ENCODE results near the gene ZNF585A. TPM values are rescaled to one million over a fixed set of nuclear protein-coding genes. Genes with fewer than 3 reads are reported as not detected.
"Not testable (repeated sequence)": the region's sequence is repeated elsewhere in the genome, so short reads cannot be mapped to it uniquely, and the experiment has no call there.

The ZNF585A gene
- total RNA-seq, 5 donors from 2014 or later (not counting 1 experiment from before 2014, with no cell fraction given): 4.4 to 23.8 (median 14.2) TPM

- Histone ChIP-seq H3K27ac (ENCODE audit: low read length) (no peak overlapping the region), H3K4me3 (ENCODE audit: control insufficient read depth in 1 of 2, extremely low read depth in 1 of 2, low read length in 1 of 2) (no peak overlapping the region), H3K4me1 (ENCODE audit: control insufficient read depth in 1 of 2, extremely low read depth in 1 of 2, insufficient read depth in 2 of 2, low read length in 2 of 2) (no peaks in the 10 kb centered on the region), H3K27me3 (replicated peaks in 1 of 2; ENCODE audit: control insufficient read depth in 2 of 2, extremely low read depth in 1 of 2, insufficient read depth in 2 of 2, low read length in 1 of 2) (no peaks in the 10 kb centered on the region), H3K36me3 (ENCODE audit: control insufficient read depth in 2 of 2, extremely low read depth in 1 of 2, insufficient read depth in 1 of 2, low read length in 1 of 2) (peaks cover 0 to 3% of the 10 kb centered on the region in 2 donors), H3K9me3 (peaks cover 14% of the 10 kb centered on the region)
- H3K9me3 Mint-ChIP-seq: peaks cover 21 to 68% (median 64%) of the 10 kb centered on the region in 3 donors
- H3K4me1 Mint-ChIP-seq: no peaks in the 10 kb centered on the region
- H3K27me3 Mint-ChIP-seq: no peaks in the 10 kb centered on the region
- WGBS (ENCODE audit: insufficient coverage): no CpG with 5 or more reads among the region's 3 CpGs
- DNase-seq (no peak), ATAC-seq (replicated peaks in 1 of 4) (no peak)
- peaks cover 65% of the 10 kb centered on the region for H3K36me3 Mint-ChIP-seq
- no peak overlapping the region for H3K27ac Mint-ChIP-seq
- H3K4me3 Mint-ChIP-seq: no peak overlapping the region
- ChIA-PET CTCF (no interaction called here), POLR2A (no interaction called here)
Measured at GRCh38 chr19:37148214-37148613, 24.3 kb downstream of the ZNF585A start.

- no peaks in the 10 kb centered on the region for H3K4me1 Mint-ChIP-seq
- Histone ChIP-seq H3K4me1 (ENCODE audit: control insufficient read depth in 1 of 2, extremely low read depth in 1 of 2, insufficient read depth in 2 of 2, low read length in 2 of 2) (no peaks in the 10 kb centered on the region), H3K27me3 (replicated peaks in 1 of 2; ENCODE audit: control insufficient read depth in 2 of 2, extremely low read depth in 1 of 2, insufficient read depth in 2 of 2, low read length in 1 of 2) (no peaks in the 10 kb centered on the region), H3K4me3 (ENCODE audit: control insufficient read depth in 1 of 2, extremely low read depth in 1 of 2, low read length in 1 of 2) (no peak overlapping the region), H3K36me3 (ENCODE audit: control insufficient read depth in 2 of 2, extremely low read depth in 1 of 2, insufficient read depth in 1 of 2, low read length in 1 of 2) (no peaks in the 10 kb centered on the region), H3K9me3 (peaks cover 18% of the 10 kb centered on the region), H3K27ac (ENCODE audit: low read length) (no peak overlapping the region)
- peaks cover 43% of the 10 kb centered on the region for H3K36me3 Mint-ChIP-seq
- no peak for DNase-seq
- CTCF ChIA-PET: no interaction called here
- no peak overlapping the region for H3K27ac Mint-ChIP-seq
- 29% methylated on average over 1 of the region's 1 CpG for WGBS (ENCODE audit: insufficient coverage)
- H3K27me3 Mint-ChIP-seq: no peaks in the 10 kb centered on the region
- ATAC-seq (replicated peaks in 1 of 4): no peak
- no peak overlapping the region for H3K4me3 Mint-ChIP-seq
- H3K9me3 Mint-ChIP-seq: peaks cover 36 to 66% (median 55%) of the 10 kb centered on the region in 3 donors
- POLR2A ChIA-PET: interaction anchor here in 1 of 2 donors (0.6 kb wide), 1 partner anchor 26 kb away, joined by 3 read pairs; no protein-coding TSS in a partner anchor
Measured at GRCh38 chr19:37136111-37136510, 36.4 kb downstream of the ZNF585A start.

DNA sequence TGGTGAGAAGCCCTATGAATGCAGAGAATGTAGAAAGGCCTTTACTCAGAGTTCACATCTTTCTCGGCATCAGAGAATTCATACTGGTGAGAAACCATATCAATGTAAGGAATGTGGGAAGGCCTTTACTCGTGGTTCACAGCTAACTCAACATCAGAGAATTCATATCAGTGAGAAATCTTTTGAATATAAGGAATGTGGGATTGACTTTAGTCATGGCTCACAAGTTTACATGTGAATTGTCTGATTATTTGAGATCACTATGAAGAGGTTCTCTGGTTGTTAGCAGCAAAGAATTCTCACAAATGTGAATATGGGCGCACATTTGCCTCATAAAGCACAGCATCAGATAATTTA lies 43.7 kb downstream of the ZNF585A start:
- POLR2A ChIA-PET: no interaction called here
- peaks cover 79% of the 10 kb centered on the region for H3K36me3 Mint-ChIP-seq
- H3K9me3 Mint-ChIP-seq: peaks cover 33 to 74% (median 59%) of the 10 kb centered on the region in 3 donors
- CTCF ChIA-PET: interaction anchor here in 1 of 2 donors (0.6 kb wide), 1 partner anchor 299 kb away, joined by 5 read pairs; no protein-coding TSS in a partner anchor
- H3K4me3 ChIP-seq (ENCODE audit: control insufficient read depth in 1 of 2, extremely low read depth in 1 of 2, low read length in 1 of 2): no peak overlapping the region
- H3K27me3 ChIP-seq (replicated peaks in 1 of 2; ENCODE audit: control insufficient read depth in 2 of 2, extremely low read depth in 1 of 2, insufficient read depth in 2 of 2, low read length in 1 of 2): no peaks in the 10 kb centered on the region
- no peak overlapping the region for H3K4me3 Mint-ChIP-seq
- H3K36me3 ChIP-seq (ENCODE audit: control insufficient read depth in 2 of 2, extremely low read depth in 1 of 2, insufficient read depth in 1 of 2, low read length in 1 of 2): peaks cover 5 to 18% of the 10 kb centered on the region in 2 donors
- H3K4me1 Mint-ChIP-seq: no peaks in the 10 kb centered on the region
- no CpG with 5 or more reads among the region's 3 CpGs for WGBS (ENCODE audit: insufficient coverage)
- ATAC-seq (replicated peaks in 1 of 4) (no peak), DNase-seq (no peak)
- H3K27ac ChIP-seq (ENCODE audit: low read length): no peak overlapping the region
- no peaks in the 10 kb centered on the region for H3K27me3 Mint-ChIP-seq
- H3K9me3 ChIP-seq: peaks cover 59% of the 10 kb centered on the region
- H3K4me1 ChIP-seq (ENCODE audit: control insufficient read depth in 1 of 2, extremely low read depth in 1 of 2, insufficient read depth in 2 of 2, low read length in 2 of 2): no peaks in the 10 kb centered on the region
- H3K27ac Mint-ChIP-seq: no peak overlapping the region

GRCh38 chr19:37127999-37128820 lies 44.3 kb downstream of the ZNF585A start:
- peaks cover 74% of the 10 kb centered on the region for H3K36me3 Mint-ChIP-seq
- no peak overlapping the region for H3K4me3 ChIP-seq (ENCODE audit: control insufficient read depth in 1 of 2, extremely low read depth in 1 of 2, low read length in 1 of 2)
- POLR2A ChIA-PET: no interaction called here

GRCh38 chr19:37122093-37122492 lies 50.4 kb downstream of the ZNF585A start:
- H3K27ac ChIP-seq (ENCODE audit: low read length); H3K27me3 ChIP-seq (replicated peaks in 1 of 2; ENCODE audit: control insufficient read depth in 2 of 2, extremely low read depth in 1 of 2, insufficient read depth in 2 of 2, low read length in 1 of 2); H3K4me3 Mint-ChIP-seq; H3K27ac Mint-ChIP-seq; CTCF ChIA-PET; H3K27me3 Mint-ChIP-seq; ATAC-seq (replicated peaks in 1 of 4); H3K4me3 ChIP-seq (ENCODE audit: control insufficient read depth in 1 of 2, extremely low read depth in 1 of 2, low read length in 1 of 2); DNase-seq; POLR2A ChIA-PET; H3K4me1 Mint-ChIP-seq; H3K4me1 ChIP-seq (ENCODE audit: control insufficient read depth in 1 of 2, extremely low read depth in 1 of 2, insufficient read depth in 2 of 2, low read length in 2 of 2): not testable (repeated sequence)
- Mint-ChIP-seq H3K36me3 (peaks cover 45% of the 10 kb centered on the region), H3K9me3 (peaks cover 26 to 41% (median 29%) of the 10 kb centered on the region in 3 donors)
- WGBS (ENCODE audit: insufficient coverage): no CpG with 5 or more reads among the region's 3 CpGs
- H3K36me3 ChIP-seq (ENCODE audit: control insufficient read depth in 2 of 2, extremely low read depth in 1 of 2, insufficient read depth in 1 of 2, low read length in 1 of 2): peaks cover 0 to 11% of the 10 kb centered on the region in 2 donors
- peaks cover 27% of the 10 kb centered on the region for H3K9me3 ChIP-seq

More at GRCh38 chr19:37127999-37128820, 44.3 kb downstream of the ZNF585A start:
- DNase-seq: no peak
- H3K9me3 ChIP-seq: peaks cover 55% of the 10 kb centered on the region
- peaks cover 31 to 70% (median 56%) of the 10 kb centered on the region in 3 donors for H3K9me3 Mint-ChIP-seq
- H3K4me1 Mint-ChIP-seq: no peaks in the 10 kb centered on the region
- no peaks in the 10 kb centered on the region for H3K27me3 Mint-ChIP-seq
- H3K36me3 ChIP-seq (ENCODE audit: control insufficient read depth in 2 of 2, extremely low read depth in 1 of 2, insufficient read depth in 1 of 2, low read length in 1 of 2): peaks cover 5 to 18% of the 10 kb centered on the region in 2 donors
- WGBS (ENCODE audit: insufficient coverage): no CpG with 5 or more reads among the region's 12 CpGs
- CTCF ChIA-PET: no interaction called here
- H3K4me3 Mint-ChIP-seq: no peak overlapping the region
- no peak overlapping the region for H3K27ac Mint-ChIP-seq
- no peaks in the 10 kb centered on the region for H3K4me1 ChIP-seq (ENCODE audit: control insufficient read depth in 1 of 2, extremely low read depth in 1 of 2, insufficient read depth in 2 of 2, low read length in 2 of 2)
- ATAC-seq (replicated peaks in 1 of 4): no peak
- H3K27ac ChIP-seq (ENCODE audit: low read length): no peak overlapping the region
- H3K27me3 ChIP-seq (replicated peaks in 1 of 2; ENCODE audit: control insufficient read depth in 2 of 2, extremely low read depth in 1 of 2, insufficient read depth in 2 of 2, low read length in 1 of 2): no peaks in the 10 kb centered on the region

DNA sequence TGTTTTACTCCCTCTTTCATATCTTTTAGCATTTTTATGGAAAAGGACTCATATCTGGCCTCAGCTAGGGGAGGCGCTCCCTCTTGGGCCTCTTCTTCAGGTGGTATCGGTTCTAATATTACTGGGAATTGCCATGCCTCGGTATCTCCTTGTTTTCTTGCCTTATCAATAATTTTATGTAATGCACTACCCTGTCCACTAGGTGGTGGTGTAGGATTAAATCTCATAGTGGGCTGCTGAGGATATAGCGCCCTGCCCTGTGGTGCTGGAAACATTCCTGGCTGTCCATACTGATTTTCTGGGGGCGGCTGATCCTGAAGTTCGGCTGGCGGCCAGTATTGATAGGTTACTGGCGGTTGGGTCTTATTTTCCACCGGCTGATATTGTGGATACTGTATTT lies 58.5 kb downstream of the ZNF585A start:
- Histone ChIP-seq H3K36me3 (ENCODE audit: control insufficient read depth in 2 of 2, extremely low read depth in 1 of 2, insufficient read depth in 1 of 2, low read length in 1 of 2) (peaks cover 5 to 36% of the 10 kb centered on the region in 2 donors), H3K9me3 (peaks cover 13% of the 10 kb centered on the region), H3K27me3 (replicated peaks in 1 of 2; ENCODE audit: control insufficient read depth in 2 of 2, extremely low read depth in 1 of 2, insufficient read depth in 2 of 2, low read length in 1 of 2) (no peaks in the 10 kb centered on the region), H3K4me1 (ENCODE audit: control insufficient read depth in 1 of 2, extremely low read depth in 1 of 2, insufficient read depth in 2 of 2, low read length in 2 of 2) (no peaks in the 10 kb centered on the region), H3K27ac (ENCODE audit: low read length) (no peak overlapping the region), H3K4me3 (ENCODE audit: control insufficient read depth in 1 of 2, extremely low read depth in 1 of 2, low read length in 1 of 2) (peak overlapping the region in 1 of 2 donors; percentile 35)
- H3K4me3 Mint-ChIP-seq: no peak overlapping the region
- H3K36me3 Mint-ChIP-seq: peaks cover 80% of the 10 kb centered on the region
- no peaks in the 10 kb centered on the region for H3K4me1 Mint-ChIP-seq
- H3K27me3 Mint-ChIP-seq: no peaks in the 10 kb centered on the region
- ATAC-seq (replicated peaks in 1 of 4): no peak
- 91% methylated on average over 4 of the region's 9 CpGs for WGBS (ENCODE audit: insufficient coverage)
- H3K9me3 Mint-ChIP-seq: peaks cover 13 to 62% (median 57%) of the 10 kb centered on the region in 3 donors
- ChIA-PET POLR2A (no interaction called here), CTCF (no interaction called here)
- H3K27ac Mint-ChIP-seq: no peak overlapping the region
- DNase-seq: no peak

Measured in T-cell (primary cell).